Measurements from ENCODE around the gene TBCK.

GRCh38 chr4:106312997-106313522 is 2.9 kb downstream of the TBCK start:
- TF ChIP-seq CTCF (IDR thresholded peaks at IDR 0.05) (no peak), POLR2A (IDR thresholded peaks at IDR 0.05) (no peak)

Measured in lower leg skin (tissue), 3 donors.